IMR-90 (cell line): ENCODE data around the gene POLD1. TPM values are rescaled to one million over a fixed set of nuclear protein-coding genes. Genes with fewer than 3 reads are reported as not detected.

Experiments used
- ATAC-seq: fragments of 200-7000 bp; cut with Tn5 transposase; 2 replicates; pipeline ENCODE4 v1.9.1; 2020; ENCODE audit warnings: low read depth, mild to moderate bottlenecking, moderate library complexity
- BruUV-seq: library from RNA; stranded (reverse); fragments of 400-500 nt; replicated peaks from 2 replicates; lab custom pipeline; 2021; lab: Mats Ljungman, UMichigan
- CTCF ChIA-PET: fragments of 300-600 bp; formaldehyde crosslinking; extraction: SDS; loops from one replicate; lab custom pipeline; 2021; ENCODE audit warnings: antibody characterized with exemption; lab: Yijun Ruan, JAX
- POLR2A ChIA-PET: fragments of 300-600 bp; sonication (Branson Sonifier 250); formaldehyde crosslinking; loops from one replicate; lab custom pipeline; 2022; ENCODE audit warnings: antibody characterized with exemption; ENCODE audit not compliant: unreplicated experiment; lab: Charles Lee
- DNase-seq: peaks from one replicate; pipeline ENCODE4 v3.0.0; 2013
- H2AFZ ChIP-seq: replicated peaks from 2 replicates; pipeline ENCODE3; 2013; ENCODE audit warnings: low read length, mild to moderate bottlenecking; ENCODE audit not compliant: poor library complexity
- H2AK5ac ChIP-seq: 2 replicates; pipeline ENCODE4 v1.6.1; 2013; ENCODE audit warnings: low read depth, low read length, inconsistent platforms
- H2AK9ac ChIP-seq: replicated peaks from 2 replicates; pipeline ENCODE3; 2013; ENCODE audit warnings: mild to moderate bottlenecking, low read depth, low read length, moderate library complexity; ENCODE audit not compliant: poor library complexity
- H2BK120ac ChIP-seq: 2 replicates; pipeline ENCODE4 v1.6.1; 2013; ENCODE audit warnings: low read depth, low read length, inconsistent platforms
- H2BK15ac ChIP-seq: 3 replicates; pipeline ENCODE4 v1.6.1; 2013; ENCODE audit warnings: low read depth, low read length, inconsistent platforms
- H2BK20ac ChIP-seq: 2 replicates; pipeline ENCODE4 v1.6.1; 2013; ENCODE audit warnings: low read depth, mild to moderate bottlenecking, inconsistent platforms, low read length, moderate library complexity
- H2BK5ac ChIP-seq: 2 replicates; pipeline ENCODE4 v1.6.1; 2013; ENCODE audit warnings: mild to moderate bottlenecking, low read depth, low read length, inconsistent platforms; ENCODE audit not compliant: poor library complexity, severe bottlenecking
- H3K14ac ChIP-seq: replicated peaks from 2 replicates; pipeline ENCODE4 v1.6.1; 2013; ENCODE audit warnings: low read depth, low read length, inconsistent platforms
- H3K18ac ChIP-seq: 2 replicates; pipeline ENCODE4 v1.6.1; 2013; ENCODE audit warnings: low read depth, low read length, control low read depth
- H3K23ac ChIP-seq: 2 replicates; pipeline ENCODE4 v1.6.1; 2013; ENCODE audit warnings: low read depth, low read length, inconsistent platforms
- H3K27ac ChIP-seq: 2 replicates; pipeline ENCODE4 v1.5.1; 2013; ENCODE audit warnings: mild to moderate bottlenecking, control low read depth, low read length; ENCODE audit not compliant: insufficient read depth
- H3K27me3 ChIP-seq: 2 replicates; pipeline ENCODE4 v1.6.1; 2013; ENCODE audit warnings: low read length; ENCODE audit not compliant: control insufficient read depth, insufficient read depth
- H3K36me3 ChIP-seq: 2 replicates; pipeline ENCODE4 v1.6.1; 2013; ENCODE audit warnings: low read length, mixed read lengths; ENCODE audit not compliant: control insufficient read depth, insufficient read depth
- H3K4ac ChIP-seq: 2 replicates; pipeline ENCODE4 v1.6.1; 2013; ENCODE audit warnings: low read depth, low read length, inconsistent platforms
- H3K4me1 ChIP-seq: 2 replicates; pipeline ENCODE4 v1.6.1; 2013; ENCODE audit warnings: low read length, mixed read lengths; ENCODE audit not compliant: control insufficient read depth, insufficient read depth
- H3K4me2 ChIP-seq: 2 replicates; pipeline ENCODE4 v1.6.1; 2013; ENCODE audit warnings: low read depth, mild to moderate bottlenecking, control low read depth, low read length, moderate library complexity
- H3K4me3 ChIP-seq: 2 replicates; pipeline ENCODE4 v1.5.1; 2013; ENCODE audit warnings: low read depth, mild to moderate bottlenecking, control low read depth, low read length, moderate library complexity; ENCODE audit not compliant: insufficient read depth
- H3K56ac ChIP-seq: 2 replicates; pipeline ENCODE4 v1.6.1; 2013; ENCODE audit warnings: low read length, inconsistent platforms; ENCODE audit not compliant: insufficient read depth; ENCODE audit errors: extremely low read depth
- H3K79me1 ChIP-seq, 2 experiments: 2 replicates each; pipeline ENCODE4 v1.6.1; 2013; ENCODE audit warnings: low read length in 2 of 2, inconsistent platforms in 1 of 2, low read depth in 1 of 2
- H3K9ac ChIP-seq: 2 replicates; pipeline ENCODE4 v1.6.1; 2013; ENCODE audit warnings: low read depth, low read length, control low read depth
- H3K9me1 ChIP-seq: 2 replicates; pipeline ENCODE4 v1.6.1; 2013; ENCODE audit warnings: low read length, inconsistent platforms; ENCODE audit not compliant: insufficient read depth
- H3K9me3 ChIP-seq: 2 replicates; pipeline ENCODE4 v1.6.1; 2013; ENCODE audit warnings: low read length; ENCODE audit not compliant: control insufficient read depth, insufficient read depth
- H4K20me1 ChIP-seq: 2 replicates; pipeline ENCODE4 v1.6.1; 2013; ENCODE audit warnings: low read length, inconsistent platforms; ENCODE audit not compliant: insufficient read depth
- H4K5ac ChIP-seq: 2 replicates; pipeline ENCODE4 v1.6.1; 2013; ENCODE audit warnings: mild to moderate bottlenecking, low read depth, low read length, control low read depth
- H4K8ac ChIP-seq, 2 experiments: 2 replicates each; pipeline ENCODE4 v1.6.1; 2013; ENCODE audit warnings: low read depth in 2 of 2, low read length in 2 of 2, control low read depth in 1 of 2, inconsistent platforms in 1 of 2
- H4K91ac ChIP-seq: 2 replicates; pipeline ENCODE4 v1.6.1; 2013; ENCODE audit warnings: low read depth, low read length, inconsistent platforms; ENCODE audit not compliant: insufficient read depth
- BHLHE40 ChIP-seq: fragments of 150-350 bp; IDR thresholded peaks from 2 replicates; pipeline ENCODE4 v1.6.1; 2016; ENCODE audit warnings: mild to moderate bottlenecking, low read depth, low read length
- CEBPB ChIP-seq: IDR thresholded peaks from 2 replicates; pipeline ENCODE4 v1.6.1; 2012; ENCODE audit warnings: low read depth, low read length, improper control_type of control experiment
- CHD1 ChIP-seq: IDR thresholded peaks from 2 replicates; pipeline ENCODE4 v1.6.1; 2012; ENCODE audit warnings: low read depth, low read length, improper control_type of control experiment
- FOS ChIP-seq: fragments of 150-350 bp; IDR thresholded peaks from 2 replicates; pipeline ENCODE4 v1.6.1; 2016; ENCODE audit warnings: low read depth, low read length
- MAFK ChIP-seq: IDR thresholded peaks from 2 replicates; pipeline ENCODE4 v1.6.1; 2012; ENCODE audit warnings: low read depth, low read length, improper control_type of control experiment
- MAZ ChIP-seq: IDR thresholded peaks from 2 replicates; pipeline ENCODE4 v1.6.1; 2012; ENCODE audit warnings: low read depth, mild to moderate bottlenecking, low read length, improper control_type of control experiment, moderate library complexity, borderline replicate concordance
- MXI1 ChIP-seq: IDR thresholded peaks from 2 replicates; pipeline ENCODE4 v1.6.1; 2012; ENCODE audit warnings: low read depth, mild to moderate bottlenecking, low read length, moderate library complexity, borderline replicate concordance
- POLR2A ChIP-seq: IDR thresholded peaks from 2 replicates; pipeline ENCODE4 v1.6.1; 2012; ENCODE audit warnings: mild to moderate bottlenecking, low read depth, low read length
- RAD21 ChIP-seq: IDR thresholded peaks from 2 replicates; pipeline ENCODE4 v1.6.1; 2012; ENCODE audit warnings: low read length, improper control_type of control experiment
- RCOR1 ChIP-seq: IDR thresholded peaks from 2 replicates; pipeline ENCODE4 v1.6.1; 2012; ENCODE audit warnings: mild to moderate bottlenecking, low read length, improper control_type of control experiment; ENCODE audit not compliant: insufficient replicate concordance
- RFX5 ChIP-seq: IDR thresholded peaks from 2 replicates; pipeline ENCODE4 v1.8.0; 2012; ENCODE audit warnings: low read depth, mild to moderate bottlenecking, low read length, moderate library complexity
- SMC3 ChIP-seq: fragments of 150-350 bp; IDR thresholded peaks from 2 replicates; pipeline ENCODE4 v1.6.1; 2016; ENCODE audit warnings: low read depth, mild to moderate bottlenecking, antibody characterized with exemption, low read length, moderate library complexity
- WGBS, 2 experiments: methylation state at CpG; one replicate each; pipeline versions ENCODE4 v1.1.5 to v1.1.7; 2013; ENCODE audit warnings: missing lambda C conversion rate in 2 of 2; ENCODE audit not compliant: insufficient read length in 1 of 2; ENCODE audit errors: extremely low coverage in 2 of 2; 5-methylcytosine and 5-hydroxymethylcytosine counted together
- dilution Hi-C: fragments of 300-500 bp; cut with HindIII; formaldehyde crosslinking; loops from one replicate; pipeline ENCODE4 v1.14.3; 2018; ENCODE audit warnings: low sequenced_read_pairs; ENCODE audit not compliant: unreplicated experiment
- in situ Hi-C: fragments of 300-500 bp; cut with MboI; formaldehyde crosslinking; loops from 3 replicates; pipeline ENCODE4 v1.14.3; 2019; ENCODE audit warnings: low sequenced_read_pairs, inconsistent platforms, mixed read lengths
- intact Hi-C: fragments of 100-400 bp; cut with micrococcal nuclease; formaldehyde crosslinking; loops from 2 replicates; pipeline ENCODE4 v1.10.0; 2022
- polyA plus RNA-seq, 3 experiments: library from polyadenylated mRNA; depleted of rRNA; stranded (reverse); fragments of >200 nt; gene quantifications; 2 replicates each; pipeline ENCODE4 v1.2.3, GENCODE V29; 2012; ENCODE audit warnings: low replicate concordance in 1 of 3
- total RNA-seq: library from RNA; depleted of rRNA; stranded (reverse); fragments of >200 nt; gene quantifications from 2 replicates; pipeline ENCODE4 v1.2.3, GENCODE V29; 2012
- TF ChIP-seq, protein P1 (sequence below): fragments of 150-350 bp; IDR thresholded peaks from 2 replicates; pipeline ENCODE4 v1.6.1; 2016; ENCODE audit warnings: low read depth, mild to moderate bottlenecking, low read length, moderate library complexity, borderline replicate concordance
- TF ChIP-seq, protein P2 (sequence below): conservative IDR thresholded peaks from 2 replicates; pipeline ENCODE4 v1.5.1; 2012; ENCODE audit warnings: mild to moderate bottlenecking, low read depth, low read length, improper control_type of control experiment

The POLD1 gene
- total and polyA plus RNA-seq, 2 of the 4 experiments (the other 2 are of a cell fraction) = 13.8 to 28.9 TPM

DNA sequence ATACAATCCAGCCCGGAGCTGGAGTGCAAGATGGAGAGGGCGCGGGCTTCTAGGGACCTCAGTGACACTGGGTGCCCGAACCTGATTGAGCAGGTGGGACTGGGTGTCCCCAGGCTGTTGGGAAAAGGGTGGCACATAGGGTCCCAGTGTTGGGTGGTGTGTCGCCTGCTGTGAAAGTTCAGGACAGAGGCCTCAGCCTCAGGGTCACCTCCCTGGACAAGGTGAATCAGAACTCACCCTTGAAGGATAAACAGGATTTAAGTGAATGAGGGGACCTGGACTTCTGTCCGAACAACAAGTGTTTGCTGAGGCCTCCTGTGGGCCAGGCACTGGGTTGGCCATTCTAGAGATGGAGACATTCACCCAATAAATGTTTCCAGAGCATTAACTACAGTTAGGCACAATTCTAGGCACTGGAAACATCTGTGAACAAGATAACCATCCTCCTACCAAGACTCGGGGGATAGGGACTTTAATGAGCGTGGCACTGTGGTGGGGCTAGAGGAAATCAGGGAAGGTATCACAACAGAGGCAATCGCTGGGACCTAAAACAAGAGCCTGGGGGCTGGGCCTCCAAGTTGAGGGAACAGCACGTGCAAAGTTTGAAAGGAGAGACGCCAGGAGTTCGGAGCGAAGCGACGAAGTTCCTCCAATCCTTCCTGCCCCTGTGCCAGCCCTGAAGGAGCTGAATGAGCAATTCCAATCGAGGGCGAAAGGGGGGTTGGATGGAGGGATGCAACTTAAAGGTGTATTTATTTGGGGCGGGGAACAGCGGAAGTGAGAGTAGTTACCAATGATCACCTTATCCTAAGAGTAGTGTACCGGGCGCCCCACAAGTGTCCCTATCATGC lies 921 bp upstream of the POLD1 start:
- H3K4me2 ChIP-seq = peak overlapping the region; percentile 73
- dilution Hi-C loops = no loop called here
- H2BK15ac ChIP-seq = no peak overlapping the region
- no peaks in the 10 kb centered on the region for H3K9me3 ChIP-seq
- H3K27me3 ChIP-seq = no peaks in the 10 kb centered on the region
- intact Hi-C loops = no loop called here
- 0 out of 2 replicates have a peak overlapping the region, but pooled peaks have one; percentile 0 for H2AK5ac ChIP-seq
- no peak overlapping the region for H2BK120ac ChIP-seq
- H4K5ac ChIP-seq = peak overlapping the region; percentile 36; the same call in 1 of the 2 replicates
- H2AK9ac ChIP-seq = peak overlapping the region; percentile 56
- peaks cover 4% of the 10 kb centered on the region; the same call in 1 of the 2 replicates for H4K20me1 ChIP-seq
- H2AFZ ChIP-seq = peak overlapping the region; percentile 88
- peak overlapping the region; percentile 29 for H3K4ac ChIP-seq
- POLR2A ChIA-PET = no interaction called here
- peak overlapping the region; percentile 44 for H3K9ac ChIP-seq
- no peak for DNase-seq
- CTCF ChIA-PET = interaction anchor here (1.1 kb wide), 1 partner anchor 77 kb away, joined by 3 read pairs; no protein-coding TSS in a partner anchor
- ATAC-seq = no peak
- in situ Hi-C loops = no loop called here
- H3K56ac ChIP-seq = no peak overlapping the region
- no peak overlapping the region for H3K23ac ChIP-seq
- no peaks in the 10 kb centered on the region; the same call in 1 of the 2 replicates for H3K4me1 ChIP-seq
- H4K91ac ChIP-seq = 0 out of 2 replicates have a peak overlapping the region, but pooled peaks have one; percentile 28
- peak overlapping the region; percentile 49 to 60; a peak in 3 of 4 replicates for H4K8ac ChIP-seq
- peaks cover 37% of the 10 kb centered on the region for H3K36me3 ChIP-seq
- no peak overlapping the region for H3K18ac ChIP-seq
- peak overlapping the region; percentile 34 for H3K27ac ChIP-seq
- H2BK5ac ChIP-seq = peak overlapping the region; percentile 30
- H3K9me1 ChIP-seq = peaks cover 6% of the 10 kb centered on the region; the same call in 1 of the 2 replicates
- H3K14ac ChIP-seq = no peak overlapping the region
- peaks cover 4 to 53% of the 10 kb centered on the region in 2 experiments; a peak in 3 of 4 replicates for H3K79me1 ChIP-seq
- BruUV-seq = no TSS peak
- WGBS, 2 experiments = 74% methylated on average over 4 of the region's 21 CpGs; no CpG with 5 or more reads in 1 of the 2 experiments
- no peak overlapping the region for H2BK20ac ChIP-seq
- H3K4me3 ChIP-seq = peak overlapping the region; percentile 76
- TF ChIP-seq CHD1 (no peak), BHLHE40 (no peak), FOS (no peak), RAD21 (no peak), SMC3 (no peak), MXI1 (no peak), CEBPB (no peak), MAFK (no peak), POLR2A (no peak), RCOR1 (no peak), MAZ (no peak), RFX5 (no peak)
- TF ChIP-seq, protein P1, sequence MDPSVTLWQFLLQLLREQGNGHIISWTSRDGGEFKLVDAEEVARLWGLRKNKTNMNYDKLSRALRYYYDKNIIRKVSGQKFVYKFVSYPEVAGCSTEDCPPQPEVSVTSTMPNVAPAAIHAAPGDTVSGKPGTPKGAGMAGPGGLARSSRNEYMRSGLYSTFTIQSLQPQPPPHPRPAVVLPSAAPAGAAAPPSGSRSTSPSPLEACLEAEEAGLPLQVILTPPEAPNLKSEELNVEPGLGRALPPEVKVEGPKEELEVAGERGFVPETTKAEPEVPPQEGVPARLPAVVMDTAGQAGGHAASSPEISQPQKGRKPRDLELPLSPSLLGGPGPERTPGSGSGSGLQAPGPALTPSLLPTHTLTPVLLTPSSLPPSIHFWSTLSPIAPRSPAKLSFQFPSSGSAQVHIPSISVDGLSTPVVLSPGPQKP = no peak
- TF ChIP-seq, protein P2, sequence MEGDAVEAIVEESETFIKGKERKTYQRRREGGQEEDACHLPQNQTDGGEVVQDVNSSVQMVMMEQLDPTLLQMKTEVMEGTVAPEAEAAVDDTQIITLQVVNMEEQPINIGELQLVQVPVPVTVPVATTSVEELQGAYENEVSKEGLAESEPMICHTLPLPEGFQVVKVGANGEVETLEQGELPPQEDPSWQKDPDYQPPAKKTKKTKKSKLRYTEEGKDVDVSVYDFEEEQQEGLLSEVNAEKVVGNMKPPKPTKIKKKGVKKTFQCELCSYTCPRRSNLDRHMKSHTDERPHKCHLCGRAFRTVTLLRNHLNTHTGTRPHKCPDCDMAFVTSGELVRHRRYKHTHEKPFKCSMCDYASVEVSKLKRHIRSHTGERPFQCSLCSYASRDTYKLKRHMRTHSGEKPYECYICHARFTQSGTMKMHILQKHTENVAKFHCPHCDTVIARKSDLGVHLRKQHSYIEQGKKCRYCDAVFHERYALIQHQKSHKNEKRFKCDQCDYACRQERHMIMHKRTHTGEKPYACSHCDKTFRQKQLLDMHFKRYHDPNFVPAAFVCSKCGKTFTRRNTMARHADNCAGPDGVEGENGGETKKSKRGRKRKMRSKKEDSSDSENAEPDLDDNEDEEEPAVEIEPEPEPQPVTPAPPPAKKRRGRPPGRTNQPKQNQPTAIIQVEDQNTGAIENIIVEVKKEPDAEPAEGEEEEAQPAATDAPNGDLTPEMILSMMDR = no peak
